K562 (cell line): ENCODE results near the gene SYNE2. TPM values are rescaled to one million over a fixed set of nuclear protein-coding genes. Genes with fewer than 3 reads are reported as not detected.

Experiments
- ATAC-seq: fragments of 200-7000 bp; cut with Tn5 transposase; 3 replicates; pipeline ENCODE4 v1.9.1; 2020; ENCODE audit warnings: moderate library complexity
- BruUV-seq: library from RNA; stranded (reverse); fragments of 400-500 nt; replicated peaks from 2 replicates; lab custom pipeline; 2021; lab: Mats Ljungman, UMichigan
- CTCF ChIA-PET: fragments of 300-600 bp; formaldehyde crosslinking; extraction: SDS; loops from one replicate; lab custom pipeline; 2021; ENCODE audit warnings: low intra/inter-chr PET ratio; lab: Yijun Ruan, JAX
- POLR2A ChIA-PET: fragments of 300-600, 350-650 bp; sonication (Branson Sonifier 250); formaldehyde crosslinking; extraction: SDS; loops from one replicate; lab custom pipeline; 2021; ENCODE audit warnings: antibody characterized with exemption, inconsistent platforms; lab: Yijun Ruan, JAX
- DNase-seq, 4 experiments: peaks; one replicate each; pipeline versions ENCODE4 v3.0.0 to v3.0.0-alpha.2; 2011 to 2018; ENCODE audit warnings: low spot score in 3 of 4, mixed read lengths in 3 of 4; ENCODE audit errors: extremely low read depth in 1 of 4
- FAIRE-seq: peaks from 2 replicates; lab custom pipeline; 2011; peaks lifted over from hg19 to GRCh38; lab: Jason Lieb, UNC
- H2AFZ ChIP-seq: 2 replicates; pipeline ENCODE4 v1.6.0; 2011; ENCODE audit warnings: low read depth, low read length, control low read depth, inconsistent platforms
- H3K27ac ChIP-seq: fragments of 200-600 bp; 3 replicates; pipeline ENCODE4 v1.8.0; 2011; ENCODE audit warnings: low read depth, mild to moderate bottlenecking, control low read depth, inconsistent platforms, low read length, moderate library complexity, mixed read lengths; ENCODE audit errors: extremely low read depth
- H3K27me3 ChIP-seq, 2 experiments: fragments of 300-600 bp in 1 of 2; 2 replicates in 1 of 2; 3 replicates in 1 of 2; pipeline versions ENCODE4 v1.6.0 to v1.8.0; 2011; ENCODE audit warnings: inconsistent platforms in 2 of 2, low read length in 2 of 2, mild to moderate bottlenecking in 1 of 2, mixed read lengths in 1 of 2, moderate library complexity in 1 of 2; ENCODE audit not compliant: control insufficient read depth in 2 of 2, insufficient read depth in 2 of 2
- H3K36me3 ChIP-seq: fragments of 300-600 bp; 3 replicates; pipeline ENCODE4 v1.8.0; 2011; ENCODE audit warnings: mild to moderate bottlenecking, low read length, inconsistent platforms; ENCODE audit not compliant: control insufficient read depth, insufficient read depth
- H3K4me1 ChIP-seq, 2 experiments: fragments of 200-600 bp in 1 of 2; replicated peaks in 1 of 2; 2 replicates in 1 of 2; 3 replicates in 1 of 2; pipeline versions ENCODE4 v1.5.1 to v1.8.0; 2011; ENCODE audit warnings: inconsistent platforms in 2 of 2, low read length in 2 of 2, mild to moderate bottlenecking in 1 of 2, mixed read lengths in 1 of 2, moderate library complexity in 1 of 2; ENCODE audit not compliant: control insufficient read depth in 2 of 2, insufficient read depth in 2 of 2
- H3K4me2 ChIP-seq: 2 replicates; pipeline ENCODE4 v1.6.1; 2011; ENCODE audit warnings: low read length, control low read depth, inconsistent platforms, mixed read lengths; ENCODE audit not compliant: insufficient read depth
- H3K4me3 ChIP-seq: fragments of 200-600 bp; sonication (generic), shearing (Covaris generic); 2 replicates; pipeline ENCODE4 v1.5.1; 2016; ENCODE audit warnings: control low read depth, inconsistent platforms
- H3K79me2 ChIP-seq: fragments of 200-600 bp; 3 replicates; pipeline ENCODE4 v1.8.0; 2011; ENCODE audit warnings: low read length, inconsistent platforms; ENCODE audit not compliant: control insufficient read depth, insufficient read depth
- H3K9ac ChIP-seq, 2 experiments: 2 replicates each; pipeline versions ENCODE4 v1.6.0 to v1.6.1; 2011; ENCODE audit warnings: low read depth in 2 of 2, low read length in 2 of 2, control low read depth in 1 of 2, inconsistent platforms in 1 of 2, mild to moderate bottlenecking in 1 of 2, mixed read lengths in 1 of 2; ENCODE audit not compliant: insufficient read depth in 1 of 2
- H3K9me1 ChIP-seq: one replicate; pipeline ENCODE4 v1.6.0; 2011; ENCODE audit warnings: inconsistent platforms, mild to moderate bottlenecking, low read length, moderate library complexity; ENCODE audit not compliant: control insufficient read depth, insufficient read depth
- H3K9me3 ChIP-seq: replicated peaks from 2 replicates; pipeline ENCODE4 v1.5.1; 2011; ENCODE audit warnings: low read depth, low read length, inconsistent platforms; ENCODE audit not compliant: control insufficient read depth, insufficient read depth
- H4K20me1 ChIP-seq: replicated peaks from 2 replicates; pipeline ENCODE4 v1.6.1; 2011; ENCODE audit warnings: low read length, inconsistent platforms, mixed read lengths; ENCODE audit not compliant: control insufficient read depth, insufficient read depth
- MEF2D ChIP-seq: conservative IDR thresholded peaks from 2 replicates; pipeline ENCODE4 v1.6.1; 2016; ENCODE audit warnings: low read depth, missing genetic modification characterization, missing compliant biosample characterization
- RBBP5 ChIP-seq: fragments of 200-600 bp; sonication (generic); IDR thresholded peaks from 2 replicates; pipeline ENCODE4 v1.6.1; 2012; ENCODE audit warnings: borderline replicate concordance, mild to moderate bottlenecking, low read length, control low read depth, inconsistent platforms; ENCODE audit not compliant: insufficient read depth, poor library complexity, severe bottlenecking
- SAFB ChIP-seq: fragments of 200-400 bp; formaldehyde crosslinking; IDR thresholded peaks from 2 replicates; pipeline ENCODE4 v1.6.1; 2017; ENCODE audit warnings: low read depth, low read length, borderline replicate concordance
- TCF7L2 ChIP-seq: fragments of 150-350 bp; IDR thresholded peaks from 2 replicates; pipeline ENCODE4 v1.6.1; 2016; ENCODE audit warnings: low read depth, mild to moderate bottlenecking, low read length, moderate library complexity
- ZNF695 ChIP-seq: fragments of 450-650 bp; formaldehyde crosslinking; IDR thresholded peaks from 2 replicates; pipeline ENCODE4 v1.4.0; 2020; ENCODE audit warnings: mild to moderate bottlenecking, moderate library complexity
- WGBS: fragments of 100-300 bp; shearing (Covaris generic); methylation state at CpG from one replicate; pipeline ENCODE4 v1.1.6; 2016; ENCODE audit warnings: low coverage, mixed read lengths; ENCODE audit not compliant: insufficient coverage; ENCODE audit errors: missing lambda C conversion rate; 5-methylcytosine and 5-hydroxymethylcytosine counted together
- in situ Hi-C: fragments of 300-500 bp; cut with MboI; formaldehyde crosslinking; loops from 4 replicates; pipeline ENCODE4 v1.15.0; 2018; ENCODE audit warnings: inconsistent platforms, mixed read lengths
- intact Hi-C: fragments of 100-400 bp; cut with micrococcal nuclease; formaldehyde crosslinking; loops from 2 replicates; pipeline ENCODE4 v1.14.2; 2022
- polyA plus RNA-seq, 8 experiments: library from polyadenylated mRNA; depleted of rRNA in 4 of 8; stranded (reverse) in 5 of 8; unstranded in 3 of 8; fragments of >200 nt; fragmentation: Nextera tagmentation in 2 of 8; fragmentation: Illumina TruSeq in 1 of 8; extraction: Ambion mirVana in 2 of 8; extraction: Trizol in 1 of 8; gene quantifications; 2 replicates each; pipeline versions ENCODE4 v1.2.1 to v1.2.3, GENCODE V29; 2011 to 2014; ENCODE audit warnings: inconsistent platforms in 1 of 8, missing spikeins in 1 of 8
- total RNA-seq, 7 experiments: library from RNA; depleted of rRNA in 6 of 7; stranded (reverse); fragments of >200 nt in 6 of 7; fragmentation: Illumina TruSeq in 2 of 7; extraction: Trizol in 2 of 7; gene quantifications; 2 replicates each; pipeline versions ENCODE4 v1.2.1 to v1.2.3, GENCODE V29; 2011 to 2021; ENCODE audit warnings: low replicate concordance in 1 of 7
- TF ChIP-seq, protein P1 (sequence below), 2 experiments: fragments of 450-650 bp; IDR thresholded peaks; 2 replicates each; pipeline ENCODE4 v1.6.1; 2016; ENCODE audit warnings: mild to moderate bottlenecking in 2 of 2, borderline replicate concordance in 1 of 2, low read depth in 1 of 2, moderate library complexity in 1 of 2

The SYNE2 gene
- total and polyA plus RNA-seq, 9 of the 15 experiments (the other 6 are each of a cell fraction or from before 2014, with no cell fraction given): 0.06 to 0.53 (median 0.11) TPM

GRCh38 chr14:64125270-64125669 is 272.5 kb downstream of the SYNE2 start:
- intact Hi-C loops (no loop called here), in situ Hi-C loops (no loop called here)
- no peak overlapping the region for H3K4me2 ChIP-seq
- H2AFZ ChIP-seq: no peak overlapping the region
- TF ChIP-seq, protein P1, sequence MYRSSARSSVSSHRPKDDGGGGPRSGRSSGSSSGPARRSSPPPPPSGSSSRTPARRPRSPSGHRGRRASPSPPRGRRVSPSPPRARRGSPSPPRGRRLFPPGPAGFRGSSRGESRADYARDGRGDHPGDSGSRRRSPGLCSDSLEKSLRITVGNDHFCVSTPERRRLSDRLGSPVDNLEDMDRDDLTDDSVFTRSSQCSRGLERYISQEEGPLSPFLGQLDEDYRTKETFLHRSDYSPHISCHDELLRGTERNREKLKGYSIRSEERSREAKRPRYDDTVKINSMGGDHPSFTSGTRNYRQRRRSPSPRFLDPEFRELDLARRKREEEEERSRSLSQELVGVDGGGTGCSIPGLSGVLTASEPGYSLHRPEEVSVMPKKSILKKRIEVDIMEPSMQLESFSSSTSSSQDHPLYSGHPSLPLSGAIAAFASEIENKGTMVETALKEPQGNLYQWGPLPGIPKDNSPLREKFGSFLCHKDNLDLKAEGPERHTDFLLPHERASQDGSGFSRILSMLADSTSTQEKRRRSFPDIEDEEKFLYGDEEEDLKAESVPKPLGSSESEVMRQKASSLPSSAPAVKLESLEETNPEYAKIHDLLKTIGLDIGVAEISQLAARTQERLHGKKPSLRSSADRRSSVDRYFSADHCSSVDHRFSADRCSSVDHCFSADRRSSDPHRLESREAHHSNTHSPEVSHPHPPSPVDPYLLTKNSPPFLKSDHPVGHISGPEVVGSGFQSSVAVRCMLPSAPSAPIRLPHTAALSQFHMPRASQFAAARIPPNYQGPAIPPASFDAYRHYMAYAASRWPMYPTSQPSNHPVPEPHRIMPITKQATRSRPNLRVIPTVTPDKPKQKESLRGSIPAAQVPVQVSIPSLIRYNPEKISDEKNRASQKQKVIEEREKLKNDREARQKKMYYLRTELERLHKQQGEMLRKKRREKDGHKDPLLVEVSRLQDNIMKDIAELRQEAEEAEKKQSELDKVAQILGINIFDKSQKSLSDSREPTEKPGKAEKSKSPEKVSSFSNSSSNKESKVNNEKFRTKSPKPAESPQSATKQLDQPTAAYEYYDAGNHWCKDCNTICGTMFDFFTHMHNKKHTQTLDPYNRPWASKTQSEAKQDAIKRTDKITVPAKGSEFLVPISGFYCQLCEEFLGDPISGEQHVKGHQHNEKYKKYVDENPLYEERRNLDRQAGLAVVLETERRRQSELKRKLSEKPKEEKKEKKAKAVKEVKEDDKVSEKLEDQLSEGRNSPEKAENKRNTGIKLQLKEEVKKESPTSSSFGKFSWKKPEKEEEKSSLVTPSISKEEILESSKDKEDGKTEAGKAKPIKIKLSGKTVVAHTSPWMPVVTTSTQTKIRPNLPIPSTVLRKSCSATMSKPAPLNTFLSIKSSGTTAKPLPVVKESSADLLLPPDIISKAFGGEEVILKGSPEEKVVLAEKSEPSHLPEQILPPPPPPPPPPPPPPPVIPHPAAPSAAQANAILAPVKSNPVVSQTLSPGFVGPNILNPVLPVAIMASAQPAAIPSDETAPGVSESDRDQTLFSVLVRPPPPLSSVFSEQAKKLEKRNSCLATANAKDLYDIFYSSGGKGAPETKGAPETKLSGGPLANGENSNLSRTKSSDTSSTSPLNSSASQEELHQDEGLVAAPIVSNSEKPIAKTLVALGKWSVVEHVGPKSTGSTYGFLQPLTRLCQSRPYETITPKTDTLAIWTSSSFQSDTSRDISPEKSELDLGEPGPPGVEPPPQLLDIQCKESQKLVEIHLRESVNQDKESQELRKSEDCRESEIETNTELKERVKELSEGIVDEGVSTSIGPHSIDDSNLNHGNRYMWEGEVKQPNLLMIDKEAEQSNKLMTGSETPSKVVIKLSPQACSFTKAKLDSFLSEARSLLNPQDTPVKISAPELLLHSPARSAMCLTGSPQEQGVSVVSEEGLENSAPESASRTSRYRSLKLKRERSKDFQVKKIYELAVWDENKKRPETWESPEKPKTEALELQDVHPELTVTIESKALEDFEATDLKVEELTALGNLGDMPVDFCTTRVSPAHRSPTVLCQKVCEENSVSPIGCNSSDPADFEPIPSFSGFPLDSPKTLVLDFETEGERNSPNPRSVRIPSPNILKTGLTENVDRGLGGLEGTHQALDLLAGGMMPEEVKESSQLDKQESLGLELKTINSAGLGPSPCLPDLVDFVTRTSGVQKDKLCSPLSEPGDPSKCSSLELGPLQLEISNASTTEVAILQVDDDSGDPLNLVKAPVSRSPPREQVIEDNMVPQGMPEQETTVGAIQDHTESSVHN (IDR thresholded peaks at IDR 0.05; ENCODE audit: borderline replicate concordance in 1 of 2, low read depth in 1 of 2): no peak
- TF ChIP-seq MEF2D (tag) (no peak), SAFB (no peak), TCF7L2 (no peak), RBBP5 (no peak), ZNF695 (CRISPR knock-in tag) (no peak)
- ChIA-PET CTCF (no interaction called here), POLR2A (interaction anchor here (0.6 kb wide), 1 partner anchor 11 kb away, joined by 3 read pairs; no protein-coding TSS in a partner anchor)
- no TSS peak for BruUV-seq
- H3K27ac ChIP-seq: no peak overlapping the region
- H3K9ac ChIP-seq: no peak overlapping the region
- no peaks in the 10 kb centered on the region for H3K9me1 ChIP-seq
- no peak overlapping the region for H3K4me3 ChIP-seq
- ATAC-seq (no peak), FAIRE-seq (no peak), DNase-seq (no peak)
- no peaks in the 10 kb centered on the region for H3K36me3 ChIP-seq
- H3K79me2 ChIP-seq: no peaks in the 10 kb centered on the region
- WGBS: 0% methylated on average over 2 of the region's 2 CpGs
- peaks cover 0 to 19% of the 10 kb centered on the region in 2 experiments; a peak in 2 of 5 replicates for H3K27me3 ChIP-seq
- H4K20me1 ChIP-seq: no peaks in the 10 kb centered on the region
- H3K4me1 ChIP-seq: no peaks in the 10 kb centered on the region
- H3K9me3 ChIP-seq: no peaks in the 10 kb centered on the region
